NCI-H345 treated with DMSO at 0.1 percent for 48 hours (cell line): Measurements from ENCODE around the gene GRK5.
"Not testable (repeated sequence)": the region's sequence is repeated elsewhere in the genome, so short reads cannot be mapped to it uniquely, and the experiment has no call there.

Experiments
- DNase-seq: peaks from one replicate; lab custom pipeline; 2025; ENCODE audit not compliant: unreplicated experiment; lab: John Stamatoyannopoulos, UW

Gene GRK5

DNA sequence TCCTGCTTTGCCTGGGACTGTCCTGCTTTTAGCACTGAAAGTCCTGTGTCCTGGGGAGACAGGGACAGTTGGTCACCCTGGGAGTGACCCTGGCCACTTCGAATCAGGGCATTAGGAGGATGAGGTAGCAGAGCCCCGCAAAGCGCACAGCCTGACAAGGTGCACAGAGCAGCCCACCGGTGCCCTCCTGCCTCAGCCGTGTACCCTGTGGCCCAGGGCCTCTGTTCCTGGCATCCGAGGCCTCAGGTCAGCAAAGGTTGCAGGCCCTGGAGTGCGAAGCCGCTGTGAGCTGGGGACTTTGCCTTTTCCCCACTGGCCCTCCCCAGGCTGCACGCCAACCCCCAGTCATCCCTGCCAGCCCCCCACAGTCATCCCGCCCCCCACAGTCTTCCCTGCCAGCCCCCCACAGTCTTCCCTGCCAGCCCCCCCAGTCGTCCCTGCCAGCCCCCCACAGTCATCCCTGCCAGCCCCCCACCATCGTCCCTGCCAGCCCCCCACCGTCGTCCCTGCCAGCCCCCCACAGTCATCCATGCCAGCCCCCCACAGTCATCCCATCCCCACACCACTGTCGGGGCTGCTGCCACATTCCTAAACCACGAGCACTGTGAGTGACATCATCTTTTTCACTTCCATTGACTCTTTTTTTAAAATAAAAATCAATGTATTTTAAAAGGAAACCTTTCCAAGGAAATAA lies 243.4 kb downstream of the GRK5 start:
- no peak for DNase-seq

DNA sequence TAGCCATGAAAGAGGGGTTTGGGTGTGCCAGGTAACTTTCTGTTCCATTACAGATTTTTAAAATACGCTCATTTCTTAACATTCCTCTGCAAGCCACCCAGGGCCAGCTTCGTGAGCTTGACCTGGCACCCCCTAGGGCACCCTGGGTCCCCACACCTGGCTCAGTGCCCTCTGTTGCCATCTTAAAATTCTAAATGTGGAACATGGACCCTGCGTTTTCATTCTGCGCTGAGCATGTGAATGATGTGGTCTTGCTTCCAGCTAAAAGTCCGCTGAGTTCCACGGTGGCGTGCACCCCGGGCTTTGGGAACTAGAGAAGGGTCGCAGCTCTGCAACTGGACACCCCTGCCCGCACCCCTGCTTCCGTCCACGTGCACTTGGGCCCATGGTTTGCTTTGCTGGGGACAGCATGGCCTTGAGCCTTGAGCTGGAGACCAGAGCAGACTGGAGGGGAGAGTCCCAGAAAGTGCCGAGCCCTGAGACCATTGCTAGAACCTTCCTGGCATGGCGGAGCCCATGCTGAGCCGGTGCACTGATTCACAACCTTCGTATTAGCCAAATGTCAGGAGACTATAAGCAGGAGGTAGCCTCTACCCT lies 244.0 kb downstream of the GRK5 start:
- no peak for DNase-seq

DNA sequence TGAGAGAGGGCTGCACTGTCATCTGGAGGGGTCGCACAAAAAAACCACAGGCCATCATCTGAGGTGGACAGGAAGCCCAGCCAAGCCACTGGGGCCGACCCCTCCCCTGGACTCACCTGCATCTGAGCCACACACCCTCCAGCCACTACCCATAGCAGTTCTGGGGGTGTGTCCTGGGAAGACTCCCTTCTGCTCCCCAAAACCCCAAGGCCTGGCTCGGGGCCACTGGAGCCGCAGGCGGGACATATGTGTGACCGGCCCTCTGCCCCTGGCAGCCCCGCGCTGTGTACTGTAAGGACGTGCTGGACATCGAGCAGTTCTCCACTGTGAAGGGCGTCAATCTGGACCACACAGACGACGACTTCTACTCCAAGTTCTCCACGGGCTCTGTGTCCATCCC lies 245.0 kb downstream of the GRK5 start:
- DNase-seq = no peak

GRCh38 chr10:119453313-119453712 lies 245.9 kb downstream of the GRK5 start:
- no peak for DNase-seq

DNA sequence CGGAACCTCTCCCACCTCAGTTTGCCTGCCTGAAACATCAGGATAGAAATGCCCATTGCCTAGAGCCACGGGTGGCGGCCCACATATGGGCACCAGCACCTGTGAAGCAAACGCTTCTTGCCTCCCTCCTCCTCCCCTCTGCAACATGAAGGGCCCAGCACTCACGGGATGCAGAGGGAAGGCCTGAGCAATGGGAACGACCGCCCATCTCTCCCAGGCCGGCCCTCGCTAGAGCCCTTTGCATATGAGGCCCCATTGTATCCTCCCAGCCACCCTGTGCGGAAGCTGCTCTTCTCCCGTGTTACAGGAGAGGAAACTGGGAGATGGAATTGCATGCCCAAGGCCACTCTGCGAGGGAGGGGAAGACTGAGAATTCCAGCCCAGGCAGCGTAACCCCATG lies 246.9 kb downstream of the GRK5 start:
- no peak for DNase-seq

- DNase-seq = no peak
Measured at GRCh38 chr10:119454990-119455389, 247.6 kb downstream of the GRK5 start.

DNA sequence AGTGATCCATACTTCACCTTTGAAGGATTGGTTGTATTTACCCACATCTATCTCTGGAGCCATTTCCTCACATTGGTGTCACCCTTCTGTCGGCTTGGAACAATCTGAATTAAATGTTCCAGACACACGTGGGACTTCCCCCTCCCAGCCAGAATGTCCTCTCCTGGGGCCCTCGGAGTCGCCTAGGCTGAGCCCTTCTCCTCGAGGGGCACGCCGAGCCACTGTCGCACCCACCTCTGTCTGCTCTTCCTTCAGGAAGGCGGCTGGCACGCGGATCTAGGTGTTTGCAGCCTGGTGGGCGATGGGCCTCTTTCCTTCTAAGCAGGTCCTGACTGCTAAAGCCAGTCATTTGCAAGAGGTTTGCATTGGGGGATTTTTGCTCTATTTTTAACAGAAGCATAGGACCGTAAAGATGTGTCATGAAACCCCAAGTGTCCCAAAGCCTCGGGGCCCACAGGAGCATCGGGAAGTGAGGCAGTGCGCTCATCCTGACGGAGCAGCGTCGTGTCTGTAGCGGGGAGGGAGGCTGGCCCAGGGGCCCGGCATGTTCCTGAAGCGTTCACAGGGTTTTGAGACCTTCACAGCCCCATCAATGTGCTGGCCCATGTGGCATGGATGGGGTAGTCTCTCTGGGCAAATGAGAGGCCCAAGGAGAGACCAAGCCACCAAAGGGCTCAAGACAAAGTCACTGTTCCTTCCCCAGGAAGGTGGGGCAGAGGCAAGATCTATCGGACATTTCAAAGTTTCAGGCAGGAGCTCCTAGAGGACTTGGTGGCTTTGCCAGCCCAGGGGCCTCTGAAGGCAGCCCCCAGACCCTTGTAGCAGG lies 248.5 kb downstream of the GRK5 start:
- DNase-seq = no peak

DNA sequence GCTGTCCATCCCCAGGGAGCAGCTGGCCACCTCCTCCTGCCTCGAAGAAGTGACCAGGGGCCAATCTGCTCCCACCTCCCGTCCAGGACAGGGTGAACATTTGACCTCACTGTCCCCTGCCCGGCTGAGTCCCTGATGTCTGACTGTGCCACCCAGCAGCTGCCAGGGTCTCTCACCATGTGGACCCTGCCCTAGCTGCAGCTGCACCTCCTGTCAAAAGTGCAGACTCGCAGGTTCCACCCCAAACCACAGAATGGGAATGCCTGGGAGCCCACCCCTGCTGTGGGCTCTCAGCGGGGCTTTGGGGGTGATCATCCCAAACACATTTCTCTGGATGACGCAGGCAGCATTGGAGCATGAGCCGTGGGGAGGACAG lies 249.1 kb downstream of the GRK5 start:
- DNase-seq = no peak

DNA sequence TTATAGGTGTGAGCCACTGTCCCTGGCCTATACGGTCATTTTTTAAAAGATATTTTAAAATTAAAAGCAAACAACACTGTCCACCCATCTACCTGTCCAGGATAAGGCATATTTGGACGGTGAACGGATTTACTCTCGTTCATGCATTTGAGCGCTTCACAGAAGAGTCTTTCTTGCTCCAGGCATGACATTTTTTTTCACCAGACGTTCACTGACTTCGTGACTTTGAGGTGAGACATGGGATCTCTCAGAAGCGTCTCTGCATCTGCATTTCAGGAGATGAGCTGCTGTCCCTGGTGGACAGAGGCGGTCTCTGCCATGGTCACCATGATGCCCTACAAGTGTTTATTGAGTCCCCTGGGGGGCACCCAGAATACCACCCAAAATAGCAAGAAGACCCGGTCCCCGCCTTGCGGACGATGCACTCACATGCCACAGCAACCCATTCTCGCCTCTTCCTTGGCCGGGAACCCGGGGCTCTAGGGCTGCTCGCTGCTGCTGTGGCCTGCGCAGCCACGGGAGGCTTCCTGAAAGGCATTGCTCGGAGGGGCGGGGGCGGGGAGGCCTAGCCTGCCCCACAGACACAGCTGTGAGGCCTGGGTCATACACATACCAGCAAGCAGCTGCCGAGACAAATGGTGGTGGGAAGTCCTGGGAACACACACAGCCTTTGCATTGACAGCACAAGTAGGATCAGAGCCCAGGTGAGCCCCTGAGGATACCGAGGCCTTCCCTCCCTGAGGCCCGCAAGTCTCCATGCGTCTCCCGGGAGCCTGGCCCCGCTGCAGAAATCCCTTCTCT lies 250.8 kb downstream of the GRK5 start:
- no peak for DNase-seq

- no peak for DNase-seq
Measured at GRCh38 chr10:119459681-119460340, 252.4 kb downstream of the GRK5 start.

DNA sequence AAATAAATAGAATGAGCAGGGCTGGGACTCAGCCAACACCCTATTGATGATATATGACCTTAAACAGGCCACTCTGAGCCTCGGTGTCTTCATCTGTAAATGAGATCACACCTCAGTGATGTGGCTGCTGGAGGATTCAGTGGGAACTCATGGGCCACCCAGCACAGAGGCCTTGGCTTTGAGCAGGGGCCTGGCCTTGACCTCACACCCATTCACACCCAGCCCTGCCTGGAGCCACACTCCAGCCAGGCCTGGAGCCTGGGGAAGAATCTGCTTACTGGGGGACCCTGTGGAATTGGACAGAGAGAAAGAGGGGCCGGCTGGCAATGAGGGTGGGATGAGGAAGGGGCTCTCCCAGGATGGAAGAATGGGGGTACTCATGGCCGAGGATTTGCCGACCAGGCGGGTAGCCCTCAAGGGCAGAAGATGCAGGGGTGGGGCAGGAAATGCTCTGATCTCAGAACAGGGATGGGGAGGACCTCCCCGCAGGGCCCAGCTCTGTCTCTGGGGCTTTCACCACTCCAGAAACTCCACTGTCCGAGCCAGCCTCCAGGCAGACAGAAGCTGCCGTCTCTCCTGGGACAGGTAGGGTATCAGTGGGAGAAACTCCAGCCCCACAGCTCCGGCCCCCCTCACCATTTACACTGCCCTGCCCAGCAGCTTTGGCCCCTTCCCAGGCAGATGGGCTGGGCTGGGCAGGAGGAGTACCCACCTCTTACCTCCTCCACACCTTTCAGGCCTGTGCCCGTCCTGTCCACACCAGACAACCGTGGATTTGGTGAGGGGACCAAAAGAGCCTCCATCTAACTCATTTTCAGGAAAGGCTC lies 253.2 kb downstream of the GRK5 start:
- DNase-seq = no peak

- no peak for DNase-seq
Measured at GRCh38 chr10:119461380-119461779, 254.0 kb downstream of the GRK5 start.

DNA sequence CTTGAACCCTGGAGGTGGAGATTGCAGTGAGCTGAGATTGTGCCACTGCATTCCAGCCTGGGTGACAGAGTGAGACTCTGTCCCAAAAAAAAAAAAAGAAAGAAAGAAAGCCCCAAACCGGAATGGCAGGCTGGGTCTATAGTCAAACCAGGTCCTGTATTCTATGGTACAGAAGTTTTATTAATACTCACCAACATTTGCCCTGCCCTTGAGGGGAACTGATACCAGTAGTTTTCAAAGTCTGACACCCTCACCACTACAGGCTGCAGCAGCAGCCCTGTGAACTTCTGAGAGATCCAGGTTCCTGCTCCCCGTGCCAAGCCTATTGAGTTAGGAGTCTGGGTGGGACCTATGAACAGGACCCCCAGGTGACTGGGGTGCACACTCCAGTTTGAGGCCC lies 254.6 kb downstream of the GRK5 start:
- DNase-seq = no peak

- no peak for DNase-seq
Measured at GRCh38 chr10:119462773-119463172, 255.4 kb downstream of the GRK5 start.

DNA sequence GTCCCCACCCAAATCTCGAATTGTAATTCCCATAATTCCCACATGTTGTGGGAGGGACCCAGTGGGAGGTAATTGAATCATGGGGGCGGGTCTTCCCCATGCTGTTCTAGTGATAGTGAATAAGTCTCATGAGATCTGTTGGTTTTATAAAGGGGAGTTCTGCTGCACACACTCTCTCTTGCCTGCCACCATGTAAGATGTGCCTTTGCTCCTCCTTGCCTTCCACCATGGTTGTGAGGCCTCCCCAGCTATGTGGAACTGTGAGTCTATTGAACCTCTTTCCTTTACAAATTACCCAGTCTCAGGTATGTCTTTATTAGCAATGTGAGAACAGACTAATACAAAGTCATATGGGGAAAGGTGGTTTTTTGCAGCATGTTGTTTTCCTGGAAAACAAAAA lies 255.8 kb downstream of the GRK5 start:
- DNase-seq = not testable (repeated sequence)

DNA sequence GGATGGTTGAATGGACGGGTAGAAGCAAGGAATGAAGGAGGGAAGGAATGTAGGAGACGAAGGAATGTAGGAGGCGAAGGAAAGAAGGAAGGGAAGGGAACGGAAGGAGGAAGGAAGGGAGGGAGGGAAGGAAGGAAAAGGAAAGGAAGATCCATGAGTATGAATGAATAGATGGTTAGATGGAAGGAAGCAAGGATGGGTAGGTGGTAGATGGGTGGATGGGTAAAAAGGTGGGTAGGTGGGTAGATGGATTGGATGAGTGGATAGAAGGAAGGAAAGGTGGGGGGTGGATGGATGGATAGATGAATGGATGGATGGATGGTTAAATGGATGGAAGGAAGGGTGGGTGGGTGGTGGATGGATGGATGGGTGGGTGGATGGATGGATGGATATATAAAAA lies 257.7 kb downstream of the GRK5 start:
- DNase-seq = no peak

GRCh38 chr10:119466076-119466475 lies 258.7 kb downstream of the GRK5 start:
- DNase-seq = no peak

DNA sequence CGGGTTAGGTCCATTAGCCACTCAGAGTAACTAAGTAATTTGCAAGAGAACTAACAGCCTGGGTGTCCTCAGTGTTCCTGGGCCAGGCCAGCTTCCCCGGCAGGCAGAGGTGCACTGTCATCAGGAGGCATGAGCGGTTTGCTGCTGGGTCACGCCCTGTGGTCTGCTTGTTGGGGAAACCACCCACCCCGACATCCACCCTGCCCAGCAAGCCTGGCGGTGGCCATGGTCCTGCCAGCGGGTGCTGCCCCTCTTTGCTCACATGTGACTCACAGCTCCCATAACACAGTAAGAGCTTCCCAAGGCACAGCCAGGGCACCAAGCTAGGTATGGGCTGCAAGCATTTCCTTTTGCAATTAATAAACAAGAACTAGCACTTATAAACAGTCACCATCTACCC lies 259.3 kb downstream of the GRK5 start:
- DNase-seq = no peak

DNA sequence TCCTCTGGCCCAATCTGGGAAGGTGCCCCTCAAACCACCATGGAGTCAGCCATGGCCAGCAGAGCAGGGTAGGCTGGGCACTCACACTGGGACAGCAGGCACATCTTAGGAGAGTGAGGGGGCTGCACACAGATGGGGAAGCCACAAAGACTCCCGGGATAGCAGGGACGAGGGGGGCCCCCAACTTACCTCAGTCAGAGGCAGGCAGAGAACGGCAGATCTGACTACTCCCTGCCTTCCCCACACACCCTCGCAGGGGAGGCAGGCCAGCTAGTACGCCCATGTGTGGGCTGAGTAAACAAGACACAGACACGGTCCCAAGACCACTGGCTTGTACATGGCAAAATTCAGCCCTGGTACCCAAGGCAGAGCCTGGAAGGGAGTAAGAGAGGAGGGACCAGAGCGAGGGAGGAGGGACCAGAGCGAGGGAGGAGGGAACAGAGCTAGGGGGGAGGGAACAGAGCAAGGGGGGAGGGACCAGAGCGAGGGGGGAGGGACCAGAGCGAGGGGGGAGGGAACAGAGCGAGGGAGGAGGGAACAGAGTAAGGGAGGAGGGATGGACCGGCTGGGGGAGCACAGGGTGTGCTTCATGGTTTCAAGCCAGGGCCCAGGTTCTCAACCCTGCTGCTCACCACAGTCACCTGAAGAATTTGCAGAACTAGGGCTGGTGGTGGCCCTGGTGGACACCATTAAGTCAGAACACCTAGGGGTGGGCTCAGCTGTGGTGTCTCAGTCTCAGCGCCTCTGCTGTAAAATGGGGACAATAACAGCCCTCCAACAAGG lies 261.4 kb downstream of the GRK5 start:
- DNase-seq = no peak
